Measurements from ENCODE around the gene KCNJ2.

The KCNJ2 gene

DNA sequence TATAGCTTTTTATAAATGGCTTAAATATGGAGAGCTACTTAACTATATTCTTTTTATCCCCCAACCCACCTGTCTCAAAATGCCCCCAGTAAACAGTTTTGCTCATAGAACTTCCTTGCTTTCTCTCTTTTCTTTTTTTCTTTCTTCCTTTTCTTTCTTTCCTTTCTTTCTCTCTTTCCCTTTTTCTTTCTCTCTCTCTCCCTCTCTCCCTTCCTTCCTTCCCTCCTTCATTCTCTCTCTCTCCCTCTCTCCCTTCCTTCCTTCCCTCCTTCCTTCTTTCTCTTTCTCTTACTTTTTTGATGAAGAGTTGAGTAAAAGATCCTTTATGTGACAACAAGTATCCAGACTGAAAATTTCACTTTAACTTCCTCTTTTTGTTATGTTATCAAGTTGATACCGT is 48.2 kb downstream of the KCNJ2 start:
- H3K4me3 ChIP-seq (ENCODE audit: control insufficient read depth, low read depth, low read length), result no peak overlapping the region
- TF ChIP-seq CTCF (conservative IDR thresholded peaks at IDR 0.05; ENCODE audit: control insufficient read depth, insufficient read depth, low read depth, low read length), result no peak
- no peak for DNase-seq (ENCODE audit: low read depth)

GRCh38 chr17:70225276-70225675 is 55.9 kb downstream of the KCNJ2 start:
- TF ChIP-seq CTCF (conservative IDR thresholded peaks at IDR 0.05; ENCODE audit: control insufficient read depth, insufficient read depth, low read depth, low read length), result no peak
- H3K4me3 ChIP-seq (ENCODE audit: control insufficient read depth, low read depth, low read length), result no peak overlapping the region
- DNase-seq (ENCODE audit: low read depth), result no peak
